Nephron progenitor cell (in vitro differentiated cells): ENCODE measurements around the gene FBP1.

ENCODE experiments used
- DNase-seq: peaks from one replicate; pipeline ENCODE4 v3.0.0; 2021
- H3K27ac Mint-ChIP-seq: 2 replicates; pipeline ENCODE4 v1.8.0; 2021; ENCODE audit warnings: mild to moderate bottlenecking, moderate library complexity, mixed read lengths
- H3K27me3 Mint-ChIP-seq: 2 replicates; pipeline ENCODE4 v1.8.0; 2021; ENCODE audit warnings: mild to moderate bottlenecking, low read depth, mixed read lengths; ENCODE audit not compliant: poor library complexity
- H3K36me3 Mint-ChIP-seq: 2 replicates; pipeline ENCODE4 v1.8.0; 2021; ENCODE audit warnings: low read depth, mixed read lengths
- H3K4me1 Mint-ChIP-seq: 2 replicates; pipeline ENCODE4 v1.8.0; 2021; ENCODE audit warnings: mixed read lengths
- H3K4me3 Mint-ChIP-seq: 2 replicates; pipeline ENCODE4 v1.8.0; 2021; ENCODE audit warnings: mild to moderate bottlenecking, moderate library complexity, mixed read lengths
- H3K9me3 Mint-ChIP-seq: 2 replicates; pipeline ENCODE4 v1.8.0; 2021; ENCODE audit warnings: mild to moderate bottlenecking, moderate library complexity, mixed read lengths
- TF ChIP-seq, protein P1 (sequence below): fragments of 200-600 bp; sonication (generic); IDR thresholded peaks from 2 replicates; pipeline ENCODE4 v1.5.0; 2021; ENCODE audit warnings: antibody characterized with exemption

FBP1 gene

DNA sequence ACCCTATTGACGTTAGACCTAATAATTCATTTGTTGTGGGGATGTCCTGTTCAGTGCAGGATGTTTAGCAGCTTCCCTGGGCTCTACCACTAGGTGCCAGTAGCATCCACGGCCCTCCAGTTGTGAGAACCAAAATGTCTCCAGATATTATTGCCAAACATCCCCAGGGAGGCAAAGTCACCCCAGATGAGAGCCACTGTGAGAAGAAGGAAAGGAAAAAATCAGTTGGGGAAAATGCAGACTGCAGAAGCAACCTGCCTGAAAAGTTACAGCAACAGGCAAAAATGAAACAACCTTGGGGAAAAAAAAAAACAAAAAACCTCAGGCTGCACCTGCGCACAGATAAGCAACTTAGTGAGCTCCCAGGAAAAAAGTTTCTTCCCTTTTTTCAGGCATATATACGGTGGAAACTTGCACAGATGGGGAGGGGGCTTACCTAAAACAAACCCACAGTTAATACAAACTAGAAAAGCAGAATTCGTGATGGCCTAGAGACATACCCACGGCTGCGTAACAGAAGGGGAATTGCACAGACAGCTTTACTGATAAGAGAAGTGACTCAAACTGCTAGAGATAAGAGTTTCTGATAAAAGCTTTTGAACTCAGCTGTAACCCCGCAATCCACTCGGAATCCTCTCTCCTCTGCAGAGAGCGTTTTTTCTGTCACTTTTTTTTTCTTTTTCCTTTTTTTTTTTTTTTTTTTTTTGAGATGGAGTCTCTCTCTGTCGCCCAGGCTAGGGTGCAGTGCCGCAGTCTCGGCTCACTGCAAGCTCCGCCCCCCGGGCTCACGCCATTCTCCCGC, 29.8 kb upstream of the FBP1 start:
- Mint-ChIP-seq H3K27me3 (peaks cover 7% of the 10 kb centered on the region), H3K36me3 (no peaks in the 10 kb centered on the region), H3K4me1 (peaks cover 7% of the 10 kb centered on the region), H3K9me3 (peaks cover 3% of the 10 kb centered on the region), H3K27ac (no peak overlapping the region), H3K4me3 (no peak overlapping the region)
- TF ChIP-seq, protein P1, sequence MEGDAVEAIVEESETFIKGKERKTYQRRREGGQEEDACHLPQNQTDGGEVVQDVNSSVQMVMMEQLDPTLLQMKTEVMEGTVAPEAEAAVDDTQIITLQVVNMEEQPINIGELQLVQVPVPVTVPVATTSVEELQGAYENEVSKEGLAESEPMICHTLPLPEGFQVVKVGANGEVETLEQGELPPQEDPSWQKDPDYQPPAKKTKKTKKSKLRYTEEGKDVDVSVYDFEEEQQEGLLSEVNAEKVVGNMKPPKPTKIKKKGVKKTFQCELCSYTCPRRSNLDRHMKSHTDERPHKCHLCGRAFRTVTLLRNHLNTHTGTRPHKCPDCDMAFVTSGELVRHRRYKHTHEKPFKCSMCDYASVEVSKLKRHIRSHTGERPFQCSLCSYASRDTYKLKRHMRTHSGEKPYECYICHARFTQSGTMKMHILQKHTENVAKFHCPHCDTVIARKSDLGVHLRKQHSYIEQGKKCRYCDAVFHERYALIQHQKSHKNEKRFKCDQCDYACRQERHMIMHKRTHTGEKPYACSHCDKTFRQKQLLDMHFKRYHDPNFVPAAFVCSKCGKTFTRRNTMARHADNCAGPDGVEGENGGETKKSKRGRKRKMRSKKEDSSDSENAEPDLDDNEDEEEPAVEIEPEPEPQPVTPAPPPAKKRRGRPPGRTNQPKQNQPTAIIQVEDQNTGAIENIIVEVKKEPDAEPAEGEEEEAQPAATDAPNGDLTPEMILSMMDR: peak; percentile 79
- peak; percentile 50 for DNase-seq

GRCh38 chr9:94668418-94668927, 29.2 kb upstream of the FBP1 start:
- no peak for DNase-seq
- Mint-ChIP-seq H3K27ac (peak overlapping the region; percentile 11), H3K9me3 (peaks cover 3% of the 10 kb centered on the region), H3K4me1 (peaks cover 13% of the 10 kb centered on the region), H3K36me3 (no peaks in the 10 kb centered on the region), H3K27me3 (peaks cover 7% of the 10 kb centered on the region), H3K4me3 (no peak overlapping the region)
- TF ChIP-seq, protein P1: no peak

- H3K4me1 Mint-ChIP-seq: peaks cover 25% of the 10 kb centered on the region
- H3K27ac Mint-ChIP-seq: no peak overlapping the region
- no peak overlapping the region for H3K4me3 Mint-ChIP-seq
- DNase-seq: no peak
- H3K27me3 Mint-ChIP-seq: peaks cover 7% of the 10 kb centered on the region
- peaks cover 3% of the 10 kb centered on the region for H3K9me3 Mint-ChIP-seq
- H3K36me3 Mint-ChIP-seq: no peaks in the 10 kb centered on the region
- TF ChIP-seq, protein P1: no peak
These were observed 27.2 kb upstream of the FBP1 start for GRCh38 chr9:94666364-94667099.

- DNase-seq: no peak
- no peak overlapping the region for H3K27ac Mint-ChIP-seq
- no peaks in the 10 kb centered on the region for H3K36me3 Mint-ChIP-seq
These were observed 26.3 kb upstream of the FBP1 start for GRCh38 chr9:94665613-94666012.

DNA sequence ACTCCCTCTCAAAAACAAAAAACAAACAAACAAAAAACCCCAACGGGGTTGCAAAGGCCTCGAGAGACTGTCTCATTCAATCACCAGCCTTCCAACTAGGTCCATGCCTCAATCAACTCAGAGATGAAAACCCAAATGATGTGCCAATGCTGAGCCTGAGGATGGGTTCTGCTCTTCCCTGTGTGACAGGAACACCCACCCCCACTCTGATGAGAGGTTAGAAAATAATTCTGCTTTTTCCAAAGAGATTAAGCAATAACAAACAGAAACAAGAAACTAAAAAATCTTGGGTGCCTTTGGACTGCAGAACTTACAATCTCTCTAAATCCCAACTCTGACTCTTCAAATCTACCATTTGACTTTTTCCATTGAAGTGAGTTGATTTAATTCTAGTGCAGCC, 25.5 kb upstream of the FBP1 start:
- no peaks in the 10 kb centered on the region for H3K36me3 Mint-ChIP-seq
- H3K27me3 Mint-ChIP-seq: peaks cover 4% of the 10 kb centered on the region
- no peak for DNase-seq
- TF ChIP-seq, protein P1: no peak
- H3K4me3 Mint-ChIP-seq: no peak overlapping the region
- no peak overlapping the region for H3K27ac Mint-ChIP-seq
- H3K9me3 Mint-ChIP-seq: peaks cover 3% of the 10 kb centered on the region
- peaks cover 25% of the 10 kb centered on the region for H3K4me1 Mint-ChIP-seq

More at GRCh38 chr9:94665613-94666012, 26.3 kb upstream of the FBP1 start:
- peaks cover 25% of the 10 kb centered on the region for H3K4me1 Mint-ChIP-seq
- H3K4me3 Mint-ChIP-seq: no peak overlapping the region
- TF ChIP-seq, protein P1: no peak
- peaks cover 4% of the 10 kb centered on the region for H3K27me3 Mint-ChIP-seq
- H3K9me3 Mint-ChIP-seq: peaks cover 3% of the 10 kb centered on the region
